ENCODE measurements around the gene CEP72.

DNA sequence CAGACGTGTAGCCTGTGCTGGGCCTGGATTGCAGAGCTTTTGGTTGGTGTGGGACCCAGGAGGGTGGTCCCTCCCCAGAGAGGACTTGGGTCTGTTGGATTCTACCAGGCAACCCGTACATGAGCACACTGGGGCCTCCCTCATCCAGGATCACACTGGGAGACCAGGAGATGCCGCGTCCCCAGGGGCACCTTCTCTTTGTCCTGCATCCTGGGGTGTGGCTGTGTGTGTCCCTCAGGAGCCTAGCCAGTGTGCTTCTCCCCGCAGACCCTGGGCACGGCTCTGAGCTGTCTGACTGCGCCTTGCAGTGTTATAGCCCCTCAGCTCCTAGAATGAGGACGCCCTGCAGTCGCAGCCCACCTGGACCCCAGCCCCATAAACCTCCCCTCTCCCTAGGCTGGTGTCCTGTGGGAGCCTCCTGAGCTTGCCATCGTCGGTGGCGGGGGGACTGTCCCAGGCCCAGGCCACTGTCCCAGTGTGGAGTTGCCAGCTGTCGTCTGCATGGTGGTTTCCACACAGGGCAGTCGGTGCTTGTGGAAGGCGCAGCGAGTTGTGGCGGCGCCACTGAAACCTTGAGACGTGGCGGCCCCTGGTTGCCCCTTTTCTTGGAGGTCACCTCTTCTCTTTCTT is 27.6 kb downstream of the CEP72 start:
- TF ChIP-seq, protein P1, sequence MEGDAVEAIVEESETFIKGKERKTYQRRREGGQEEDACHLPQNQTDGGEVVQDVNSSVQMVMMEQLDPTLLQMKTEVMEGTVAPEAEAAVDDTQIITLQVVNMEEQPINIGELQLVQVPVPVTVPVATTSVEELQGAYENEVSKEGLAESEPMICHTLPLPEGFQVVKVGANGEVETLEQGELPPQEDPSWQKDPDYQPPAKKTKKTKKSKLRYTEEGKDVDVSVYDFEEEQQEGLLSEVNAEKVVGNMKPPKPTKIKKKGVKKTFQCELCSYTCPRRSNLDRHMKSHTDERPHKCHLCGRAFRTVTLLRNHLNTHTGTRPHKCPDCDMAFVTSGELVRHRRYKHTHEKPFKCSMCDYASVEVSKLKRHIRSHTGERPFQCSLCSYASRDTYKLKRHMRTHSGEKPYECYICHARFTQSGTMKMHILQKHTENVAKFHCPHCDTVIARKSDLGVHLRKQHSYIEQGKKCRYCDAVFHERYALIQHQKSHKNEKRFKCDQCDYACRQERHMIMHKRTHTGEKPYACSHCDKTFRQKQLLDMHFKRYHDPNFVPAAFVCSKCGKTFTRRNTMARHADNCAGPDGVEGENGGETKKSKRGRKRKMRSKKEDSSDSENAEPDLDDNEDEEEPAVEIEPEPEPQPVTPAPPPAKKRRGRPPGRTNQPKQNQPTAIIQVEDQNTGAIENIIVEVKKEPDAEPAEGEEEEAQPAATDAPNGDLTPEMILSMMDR (IDR thresholded peaks at IDR 0.05; ENCODE audit: low read length), result no peak
- TF ChIP-seq EZH2 (IDR thresholded peaks at IDR 0.05; ENCODE audit: borderline replicate concordance, low read length), result no peak
